Pericardium fibroblast (primary cell): ENCODE data around the gene ITFG1. TPM values are rescaled to one million over a fixed set of nuclear protein-coding genes. Genes with fewer than 3 reads are reported as not detected.

Experiments used
- total RNA-seq: library from RNA; depleted of rRNA; stranded (reverse); fragments of >200 nt; gene quantifications from 2 replicates; pipeline ENCODE4 v1.2.3, GENCODE V29; 2015

ITFG1 gene
- total RNA-seq = 22.3 and 35.5 TPM in 2 replicates

GRCh38 chr16:47460711-47461597, at the start of gene ITFG1, which contains the start of gene PHKB:
Gene ITFG1 (minus strand): TSS chr16:47461063. CDS start chr16:47461045, 18 bp downstream.
Gene PHKB (plus strand): TSS chr16:47461331. CDS start chr16:47461351, 20 bp downstream.

GRCh38 chr16:47143677-47144558, 316.9 kb downstream of the ITFG1 start, which contains the start of gene NETO2:
Gene NETO2 (minus strand): TSS chr16:47143945. CDS start chr16:47143612, 333 bp downstream.

Other genes starting within 250 kb of the ITFG1 start
- 12.5 and 28.6 TPM in 2 replicates for gene PHKB, start 268 bp upstream of the ITFG1 start, total RNA-seq